ENCODE data around the gene PRR14L.

DNA sequence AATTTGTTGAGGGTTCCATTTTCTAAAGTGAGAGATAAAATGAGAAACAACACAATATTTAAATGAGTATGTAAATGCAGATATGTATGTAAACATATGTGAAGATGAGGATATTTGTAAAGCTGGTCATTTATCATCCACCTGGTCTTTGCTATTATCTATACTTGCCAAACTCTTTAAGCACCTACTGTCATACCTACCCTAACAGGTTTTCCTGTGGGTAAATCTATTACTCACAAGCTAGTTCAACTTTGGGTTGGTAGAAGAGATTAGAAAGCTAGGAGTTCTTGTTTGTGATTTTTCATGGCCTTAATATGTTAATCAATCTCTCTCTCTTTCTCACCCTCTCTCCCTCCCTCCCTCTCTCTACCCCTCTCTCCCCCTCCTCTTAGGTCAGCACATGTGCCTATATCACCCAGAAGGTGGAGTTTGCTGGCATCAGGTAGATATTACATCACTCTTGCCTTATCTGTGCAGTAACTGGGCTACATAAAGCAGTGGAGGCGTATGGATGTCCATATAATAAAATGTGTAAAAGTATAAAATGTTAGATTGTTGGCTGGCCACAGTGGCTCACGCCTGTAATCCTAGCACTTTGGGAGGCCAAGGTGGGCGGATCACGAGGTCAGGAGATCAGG lies 18.6 kb upstream of the PRR14L start:
- TF ChIP-seq, protein P1, sequence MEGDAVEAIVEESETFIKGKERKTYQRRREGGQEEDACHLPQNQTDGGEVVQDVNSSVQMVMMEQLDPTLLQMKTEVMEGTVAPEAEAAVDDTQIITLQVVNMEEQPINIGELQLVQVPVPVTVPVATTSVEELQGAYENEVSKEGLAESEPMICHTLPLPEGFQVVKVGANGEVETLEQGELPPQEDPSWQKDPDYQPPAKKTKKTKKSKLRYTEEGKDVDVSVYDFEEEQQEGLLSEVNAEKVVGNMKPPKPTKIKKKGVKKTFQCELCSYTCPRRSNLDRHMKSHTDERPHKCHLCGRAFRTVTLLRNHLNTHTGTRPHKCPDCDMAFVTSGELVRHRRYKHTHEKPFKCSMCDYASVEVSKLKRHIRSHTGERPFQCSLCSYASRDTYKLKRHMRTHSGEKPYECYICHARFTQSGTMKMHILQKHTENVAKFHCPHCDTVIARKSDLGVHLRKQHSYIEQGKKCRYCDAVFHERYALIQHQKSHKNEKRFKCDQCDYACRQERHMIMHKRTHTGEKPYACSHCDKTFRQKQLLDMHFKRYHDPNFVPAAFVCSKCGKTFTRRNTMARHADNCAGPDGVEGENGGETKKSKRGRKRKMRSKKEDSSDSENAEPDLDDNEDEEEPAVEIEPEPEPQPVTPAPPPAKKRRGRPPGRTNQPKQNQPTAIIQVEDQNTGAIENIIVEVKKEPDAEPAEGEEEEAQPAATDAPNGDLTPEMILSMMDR (IDR thresholded peaks at IDR 0.05), result no peak
- no peak for TF ChIP-seq POLR2AphosphoS5 (IDR thresholded peaks at IDR 0.05)
